Epithelial cell of esophagus (primary cell): ENCODE data around the gene ATCAY.

Experiments used
- DNase-seq: peaks from one replicate; pipeline ENCODE4 v3.0.0; 2010; ENCODE audit warnings: low read depth
- H3K4me3 ChIP-seq: 2 replicates; pipeline ENCODE4 v1.5.1; 2011; ENCODE audit warnings: mild to moderate bottlenecking, low read length, control low read depth
- CTCF ChIP-seq: IDR thresholded peaks from 2 replicates; pipeline ENCODE4 v1.5.1; 2011; ENCODE audit warnings: low read depth, mild to moderate bottlenecking, low read length, control low read depth, inconsistent platforms; ENCODE audit not compliant: insufficient read depth; ENCODE audit errors: missing control alignments

Gene ATCAY

GRCh38 chr19:3958836-3959765, 78.6 kb downstream of the ATCAY start:
- no peak overlapping the region for H3K4me3 ChIP-seq
- no peak for DNase-seq
- TF ChIP-seq CTCF, result no peak

- no peak for TF ChIP-seq CTCF
- DNase-seq, result no peak
- H3K4me3 ChIP-seq, result no peak overlapping the region
Measured at GRCh38 chr19:3959766-3960131, 79.3 kb downstream of the ATCAY start.

GRCh38 chr19:3961007-3961406, 80.5 kb downstream of the ATCAY start:
- no peak for DNase-seq
- no peak for TF ChIP-seq CTCF

GRCh38 chr19:3963458-3964255, 83.2 kb downstream of the ATCAY start:
- no peak for DNase-seq
- no peak overlapping the region for H3K4me3 ChIP-seq

More at GRCh38 chr19:3961007-3961406, 80.5 kb downstream of the ATCAY start:
- no peak overlapping the region for H3K4me3 ChIP-seq

GRCh38 chr19:3964256-3965194, 84.0 kb downstream of the ATCAY start:
- no peak for TF ChIP-seq CTCF
- no peak for DNase-seq
- H3K4me3 ChIP-seq, result no peak overlapping the region

More at GRCh38 chr19:3963458-3964255, 83.2 kb downstream of the ATCAY start:
- TF ChIP-seq CTCF, result no peak
